ENCODE results near the gene TNNC2. TPM values are rescaled to one million over a fixed set of nuclear protein-coding genes. Genes with fewer than 3 reads are reported as not detected.

The TNNC2 gene
- total and polyA plus RNA-seq, 9 of the 15 experiments (the other 6 are each of a cell fraction or from before 2014, with no cell fraction given) = not detected

- peak; percentile 73 for TF ChIP-seq ATF3 (IDR thresholded peaks at IDR 0.05)
- no peak for TF ChIP-seq ATF3 (CRISPR knock-in tag; conservative IDR thresholded peaks at IDR 0.05)
- no peak for TF ChIP-seq BCL6 (CRISPR knock-in tag; IDR thresholded peaks at IDR 0.05)
- TF ChIP-seq PURB (CRISPR knock-in tag; IDR thresholded peaks at IDR 0.05; ENCODE audit: low read depth) = no peak
- TF ChIP-seq GABPA (tag; conservative IDR thresholded peaks at IDR 0.05; ENCODE audit: low read depth) = 0 out of 2 replicates have a peak, but pooled peaks have one; percentile 29
- TF ChIP-seq SMAD4 (CRISPR knock-in tag; conservative IDR thresholded peaks at IDR 0.05) = no peak
- TF ChIP-seq NR3C1 (CRISPR knock-in tag; IDR thresholded peaks at IDR 0.05) = no peak
- TF ChIP-seq CHD1 (IDR thresholded peaks at IDR 0.05; ENCODE audit: low read length) = no peak
- no peak for TF ChIP-seq MXI1 (IDR thresholded peaks at IDR 0.05; ENCODE audit: low read depth, low read length)
- TF ChIP-seq BRCA1 (IDR thresholded peaks at IDR 0.05) = no peak
- no peak for TF ChIP-seq BRCA1 (CRISPR knock-in tag; IDR thresholded peaks at IDR 0.05)
- 0 out of 2 replicates have a peak, but pooled peaks have one; percentile 8 for TF ChIP-seq JUND (IDR thresholded peaks at IDR 0.05; ENCODE audit: borderline replicate concordance, low read depth, low read length)
- TF ChIP-seq JUND (tag; IDR thresholded peaks at IDR 0.05; ENCODE audit: borderline replicate concordance, low read depth, low read length) = no peak
- TF ChIP-seq E2F5 (CRISPR knock-in tag; IDR thresholded peaks at IDR 0.05) = no peak
- TF ChIP-seq ZNF717 (CRISPR knock-in tag; IDR thresholded peaks at IDR 0.05) = no peak
- TF ChIP-seq HNRNPUL1 (IDR thresholded peaks at IDR 0.05; ENCODE audit: low read length) = no peak
- no peak for TF ChIP-seq TAF1 (IDR thresholded peaks at IDR 0.05; ENCODE audit: control insufficient read depth, extremely low read depth, insufficient read depth, low read length, severe bottlenecking)
- TF ChIP-seq STAT5B (CRISPR knock-in tag; IDR thresholded peaks at IDR 0.05) = no peak
- peak; percentile 45; the same call in 1 of the 2 replicates for TF ChIP-seq PHF21A (IDR thresholded peaks at IDR 0.05; ENCODE audit: borderline replicate concordance, low read depth)
- no peak for TF ChIP-seq EP300 (IDR thresholded peaks at IDR 0.05; ENCODE audit: low read length)
- peak; percentile 81 for TF ChIP-seq CEBPG (CRISPR knock-in tag; IDR thresholded peaks at IDR 0.05)
- TF ChIP-seq CEBPG (tag; conservative IDR thresholded peaks at IDR 0.05 in 1 of 2, IDR thresholded peaks at IDR 0.05 in 1 of 2) = peak; percentile 88 to 96
- TF ChIP-seq ZNF695 (CRISPR knock-in tag; IDR thresholded peaks at IDR 0.05) = no peak
- TF ChIP-seq THAP7 (CRISPR knock-in tag; IDR thresholded peaks at IDR 0.05) = no peak
- TF ChIP-seq ZNF133 (CRISPR knock-in tag; IDR thresholded peaks at IDR 0.05) = no peak
Measured at GRCh38 chr20:45833030-45833882, 6.1 kb upstream of the TNNC2 start, which contains the start of gene SNX21 (continued).

Data from K562 (cell line).